HL-60/S4 (cell line): ENCODE measurements around the gene IL24.
"Not testable (repeated sequence)": the region's sequence is repeated elsewhere in the genome, so short reads cannot be mapped to it uniquely, and the experiment has no call there.

Experiments used
- in situ Hi-C: fragments of 300-500 bp; cut with MboI; formaldehyde crosslinking; loops from 2 replicates; pipeline ENCODE4 v1.14.3; 2022; ENCODE audit warnings: low sequenced_read_pairs

Gene IL24

DNA sequence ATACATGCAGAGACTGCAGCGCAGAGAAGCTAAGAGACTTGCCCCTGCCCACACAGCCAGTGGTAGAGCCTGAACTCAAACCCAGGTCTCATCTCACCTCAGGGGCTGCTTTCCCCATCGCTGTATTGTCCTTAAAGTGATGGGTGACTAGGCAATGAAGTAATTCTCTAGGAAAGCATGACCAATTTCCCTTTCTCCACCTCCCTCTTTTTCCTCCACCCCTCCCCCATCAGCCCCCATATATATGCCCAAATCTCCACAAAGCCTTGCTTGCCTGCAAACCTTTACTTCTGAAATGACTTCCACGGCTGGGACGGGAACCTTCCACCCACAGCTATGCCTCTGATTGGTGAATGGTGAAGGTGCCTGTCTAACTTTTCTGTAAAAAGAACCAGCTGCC is at the start of gene IL24:
TSS of gene IL24 (plus strand) at position 269 of the 400 bp plus-strand sequence. CDS start 390 bp downstream, outside the sequence.
- in situ Hi-C loops = no loop called here

DNA sequence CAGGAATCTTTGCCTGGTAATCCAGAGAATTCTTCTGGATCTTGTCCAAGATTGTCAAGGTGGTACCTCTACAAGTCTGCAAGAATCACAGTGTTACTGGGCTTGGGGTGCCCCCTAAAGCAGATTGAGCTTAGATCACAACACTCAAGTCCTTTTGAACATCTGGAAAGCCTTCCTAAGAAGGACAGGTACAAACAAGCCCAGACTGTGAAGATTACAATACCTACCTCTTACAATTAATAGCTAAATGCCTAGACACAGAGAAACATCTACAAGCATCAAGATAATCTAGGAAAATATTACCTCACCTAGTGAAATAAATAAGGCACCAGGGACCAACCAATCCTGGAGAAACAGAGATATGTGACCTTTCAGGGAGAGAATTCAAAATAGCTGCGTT is 49.3 kb upstream of the IL24 start:
- in situ Hi-C loops = no loop called here

DNA sequence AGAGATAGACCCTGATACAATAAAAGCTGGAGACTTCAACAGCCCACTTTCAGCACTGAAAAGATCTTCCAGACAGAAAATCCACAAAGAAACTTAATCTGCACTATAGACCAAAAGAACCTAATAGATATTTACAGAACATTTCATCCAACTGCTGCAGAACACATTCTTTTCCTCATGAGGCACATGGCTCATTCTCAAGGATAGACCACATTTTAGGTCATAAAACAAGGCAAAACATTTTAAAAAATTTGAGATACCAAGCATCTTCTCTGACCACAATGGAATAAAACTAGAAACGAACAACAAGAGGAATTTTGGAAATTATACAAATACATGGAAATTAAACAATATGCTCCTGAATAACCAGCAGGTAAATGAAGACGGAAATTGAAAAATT is 46.8 kb upstream of the IL24 start:
- in situ Hi-C loops = no loop called here

DNA sequence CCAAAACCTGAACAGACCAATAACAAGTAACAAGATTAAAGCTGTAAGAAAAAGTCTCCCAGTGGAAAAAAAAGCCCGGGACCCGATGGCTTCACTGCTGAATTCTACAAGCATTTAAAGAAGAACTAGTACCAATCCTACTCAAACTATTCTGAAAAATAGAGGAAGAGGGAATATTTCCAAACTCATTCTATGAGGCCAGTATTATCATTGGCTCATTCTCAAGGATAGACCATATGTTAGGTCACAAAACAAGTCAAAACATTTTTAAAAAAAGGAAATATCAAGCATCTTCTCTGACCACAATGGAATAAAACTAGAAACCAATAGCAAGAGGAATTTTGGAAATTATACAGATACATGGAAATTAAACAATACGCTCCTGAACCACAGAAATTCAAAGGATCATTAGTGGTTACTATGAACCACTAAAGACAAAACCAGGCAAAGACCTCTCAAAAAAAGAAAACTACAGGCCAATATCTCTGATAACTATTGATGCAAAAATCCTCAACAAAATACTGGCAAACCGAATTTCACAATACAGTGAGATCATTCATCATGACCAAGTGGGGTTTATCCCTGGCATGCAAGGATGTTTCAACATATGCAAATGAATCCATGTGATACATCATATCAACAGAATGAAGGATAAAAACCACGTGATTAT is 45.8 kb upstream of the IL24 start:
- in situ Hi-C loops = no loop called here

DNA sequence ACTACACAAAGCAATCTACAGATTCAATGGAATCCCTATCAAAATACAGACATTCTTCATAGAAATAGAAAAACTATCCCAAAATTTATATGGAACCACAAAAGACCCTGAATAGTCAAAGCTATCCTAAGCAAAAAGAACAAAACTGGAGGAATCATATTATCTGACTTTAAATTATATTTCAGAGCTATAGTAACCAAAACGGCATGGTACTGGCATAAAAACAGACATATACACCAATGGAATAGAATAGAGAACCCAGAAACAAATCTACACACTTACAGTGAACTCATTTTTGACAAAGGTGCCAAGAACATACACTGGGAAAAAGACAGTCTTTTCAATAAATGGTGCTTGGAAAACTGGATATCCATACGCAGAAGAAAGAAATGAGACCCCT is 44.6 kb upstream of the IL24 start:
- in situ Hi-C loops = not testable (repeated sequence)

DNA sequence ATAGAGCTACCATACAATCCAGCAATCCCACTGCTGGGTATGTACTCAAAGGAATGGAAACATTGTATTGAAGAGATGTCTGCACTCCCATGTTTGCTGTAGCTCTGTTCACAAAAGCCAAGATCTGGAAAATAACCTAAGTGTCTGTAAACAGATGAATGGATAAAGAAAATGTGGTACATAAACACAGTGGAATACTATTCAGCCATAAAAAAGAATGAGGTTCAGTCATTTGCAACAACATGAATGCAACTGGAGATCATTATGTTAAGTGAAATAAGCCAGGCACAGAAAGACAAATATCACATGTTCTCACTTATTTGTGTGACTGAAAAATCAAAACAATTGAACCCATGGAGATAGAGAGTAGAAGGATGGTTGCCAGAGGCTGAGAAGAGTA is 43.5 kb upstream of the IL24 start:
- in situ Hi-C loops = not testable (repeated sequence)

- in situ Hi-C loops = no loop called here
Measured at GRCh38 chr1:206854401-206855129, 42.7 kb upstream of the IL24 start.

DNA sequence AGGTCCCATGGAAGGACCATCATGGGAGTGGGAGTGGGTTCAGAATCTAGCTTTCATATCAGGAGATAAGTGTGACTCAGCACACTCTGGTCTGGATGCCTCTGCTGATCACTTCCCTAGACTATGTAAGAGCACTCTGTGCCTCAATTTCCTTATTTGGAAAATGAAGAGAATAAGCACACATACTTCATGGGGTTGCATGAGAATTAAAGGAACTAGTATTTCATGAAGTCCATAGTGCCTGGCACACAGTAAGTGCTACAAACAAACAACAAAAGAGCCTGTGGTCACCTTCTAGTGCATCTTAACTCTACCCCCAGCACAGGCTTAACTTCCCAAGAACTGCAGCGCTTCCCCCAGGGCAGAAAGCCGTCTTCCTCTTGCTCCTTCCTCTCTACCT is 41.4 kb upstream of the IL24 start:
- in situ Hi-C loops = no loop called here

DNA sequence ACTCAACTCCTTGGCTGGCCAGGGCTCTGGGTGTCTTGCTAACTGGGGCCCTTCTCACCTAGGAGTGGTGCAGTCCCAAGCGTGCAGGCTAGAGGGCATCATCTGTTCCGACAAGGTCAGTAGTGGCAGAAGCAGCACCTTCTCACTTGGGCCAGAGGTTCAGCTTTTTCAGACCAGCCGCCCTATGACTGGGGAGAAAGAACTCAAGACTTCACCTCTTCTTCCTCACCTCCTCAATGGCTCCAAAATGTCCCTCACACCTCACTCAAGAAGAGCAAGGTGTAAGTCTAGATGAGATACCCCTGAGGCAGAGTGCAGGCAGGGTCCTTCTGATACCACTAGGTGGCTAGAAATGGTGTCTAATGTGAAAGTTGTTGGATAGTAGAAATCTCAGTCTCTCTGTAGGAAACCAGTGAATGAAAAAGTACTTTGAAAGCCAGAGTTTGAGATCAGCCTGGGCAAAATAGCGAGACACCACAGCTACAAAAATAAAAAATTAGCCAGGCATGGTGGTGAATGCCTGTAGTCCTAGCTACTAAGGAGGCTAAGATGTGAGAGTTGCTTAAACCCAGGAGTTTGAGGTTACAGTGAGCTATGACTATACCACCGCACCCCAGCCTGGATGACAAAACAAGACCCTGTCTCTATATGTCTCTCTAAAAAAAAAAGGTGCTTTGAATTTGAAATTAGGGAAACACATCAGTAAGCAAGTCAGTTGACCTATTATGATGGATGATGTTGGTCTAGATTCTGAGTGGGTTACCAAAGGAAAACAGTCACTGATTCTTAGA is 40.4 kb upstream of the IL24 start:
- in situ Hi-C loops = no loop called here

GRCh38 chr1:206859082-206859521 is 38.1 kb upstream of the IL24 start:
- in situ Hi-C loops = no loop called here

GRCh38 chr1:206860165-206860564 is 37.1 kb upstream of the IL24 start:
- in situ Hi-C loops = no loop called here

GRCh38 chr1:206863266-206863665 is 34.0 kb upstream of the IL24 start:
- in situ Hi-C loops = no loop called here

DNA sequence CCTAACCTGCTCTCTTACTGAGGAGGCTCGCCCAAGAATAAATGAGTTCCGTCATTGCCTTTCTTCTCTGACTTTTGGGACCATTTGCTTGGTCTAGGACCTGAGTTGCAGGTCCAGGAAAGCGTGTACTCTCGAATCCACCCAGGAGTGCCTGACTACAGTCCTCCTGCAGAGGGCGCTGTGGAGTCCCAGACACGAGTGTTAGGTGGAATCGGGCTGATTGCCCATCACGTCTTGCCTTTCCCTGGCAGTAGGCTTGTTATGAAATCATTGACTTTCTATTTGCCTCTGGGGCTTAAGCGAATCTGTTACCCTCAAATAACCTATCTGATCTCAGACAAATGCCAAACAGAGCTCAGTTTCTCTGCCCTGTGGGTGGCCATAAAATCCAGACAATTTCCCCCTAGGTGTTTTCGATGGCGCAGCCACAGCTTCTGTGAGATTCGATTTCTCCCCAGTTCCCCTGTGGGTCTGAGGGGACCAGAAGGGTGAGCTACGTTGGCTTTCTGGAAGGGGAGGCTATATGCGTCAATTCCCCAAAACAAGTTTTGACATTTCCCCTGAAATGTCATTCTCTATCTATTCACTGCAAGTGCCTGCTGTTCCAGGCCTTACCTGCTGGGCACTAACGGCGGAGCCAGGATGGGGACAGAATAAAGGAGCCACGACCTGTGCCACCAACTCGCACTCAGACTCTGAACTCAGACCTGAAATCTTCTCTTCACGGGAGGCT is 32.1 kb upstream of the IL24 start, which contains the start of gene IL20:
TSS of gene IL20 (plus strand) at position 685 of the 733 bp plus-strand sequence. CDS start 230 bp downstream, outside the sequence.
- in situ Hi-C loops = no loop called here

DNA sequence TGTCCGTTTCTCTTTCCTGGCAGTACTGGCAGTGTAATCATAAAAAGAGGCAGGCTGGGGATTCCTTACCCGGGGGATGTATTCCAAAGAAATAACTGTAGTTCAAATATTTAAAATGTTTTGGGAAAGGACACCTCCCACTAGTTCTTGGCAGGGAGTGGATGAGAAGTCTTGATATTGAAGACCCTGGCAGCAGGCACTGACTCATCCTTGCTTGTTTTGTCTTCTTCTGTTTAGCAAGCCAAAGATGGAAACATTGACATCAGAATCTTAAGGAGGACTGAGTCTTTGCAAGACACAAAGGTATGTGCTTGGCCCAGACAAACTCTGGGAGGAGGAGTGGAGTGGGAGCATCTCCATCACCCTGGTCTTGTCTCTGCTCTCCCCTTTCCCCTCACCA is 31.2 kb upstream of the IL24 start:
- in situ Hi-C loops = no loop called here

DNA sequence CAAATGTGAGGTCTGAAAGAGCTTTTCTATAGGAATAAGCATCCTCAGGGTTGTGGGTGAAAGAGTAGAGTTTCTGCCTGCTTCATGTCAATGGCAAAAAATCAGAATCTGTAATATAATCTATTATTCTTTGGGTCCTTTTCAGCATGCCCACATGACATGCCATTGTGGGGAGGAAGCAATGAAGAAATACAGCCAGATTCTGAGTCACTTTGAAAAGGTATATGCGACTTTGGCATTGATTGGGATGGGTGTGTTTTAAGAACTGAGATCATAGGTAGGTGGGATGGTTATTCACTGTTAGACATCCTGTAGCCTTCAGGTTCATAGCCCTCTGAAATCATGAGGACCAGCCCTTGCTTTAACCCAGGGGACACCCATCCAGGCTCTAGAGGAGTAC is 30.0 kb upstream of the IL24 start:
- in situ Hi-C loops = no loop called here

DNA sequence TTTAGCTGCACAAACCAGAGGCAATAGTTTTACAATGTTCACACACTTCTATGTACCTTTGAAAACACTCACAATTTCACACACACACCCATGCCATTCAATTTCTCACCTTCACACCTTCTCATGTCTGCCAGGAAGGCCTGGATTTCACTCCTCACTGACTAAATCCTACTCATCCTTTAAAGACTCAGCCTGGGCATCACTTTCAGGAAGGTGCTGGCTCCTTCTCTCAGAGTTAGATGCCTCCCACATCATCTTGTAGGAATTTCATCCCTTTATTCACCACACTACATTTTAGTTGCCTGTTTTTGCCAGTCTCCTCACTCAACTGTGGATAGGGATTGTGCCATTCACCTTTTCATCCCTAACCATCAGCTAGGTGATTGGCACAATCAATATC is 29.5 kb upstream of the IL24 start:
- in situ Hi-C loops = no loop called here

GRCh38 chr1:206868264-206868663 is 29.0 kb upstream of the IL24 start:
- in situ Hi-C loops = no loop called here

DNA sequence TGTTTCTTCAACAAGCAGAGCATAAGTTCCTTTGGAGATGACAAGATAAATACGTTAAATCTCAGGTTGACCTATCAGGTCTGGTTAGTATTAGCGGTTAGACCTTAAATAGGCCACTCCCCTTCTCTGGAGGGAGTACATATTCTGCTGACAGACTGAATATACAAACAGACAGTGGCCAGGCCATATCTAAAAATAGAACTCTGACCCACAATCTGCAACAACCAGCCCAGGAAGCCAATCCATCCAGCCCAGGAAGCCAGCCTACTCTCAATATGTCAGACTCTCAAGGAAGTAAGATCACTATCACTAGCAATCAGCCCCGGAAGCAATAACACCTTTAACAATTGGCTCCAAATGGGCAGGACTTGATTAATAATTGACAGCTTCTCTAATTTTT is 25.1 kb upstream of the IL24 start:
- in situ Hi-C loops = no loop called here

DNA sequence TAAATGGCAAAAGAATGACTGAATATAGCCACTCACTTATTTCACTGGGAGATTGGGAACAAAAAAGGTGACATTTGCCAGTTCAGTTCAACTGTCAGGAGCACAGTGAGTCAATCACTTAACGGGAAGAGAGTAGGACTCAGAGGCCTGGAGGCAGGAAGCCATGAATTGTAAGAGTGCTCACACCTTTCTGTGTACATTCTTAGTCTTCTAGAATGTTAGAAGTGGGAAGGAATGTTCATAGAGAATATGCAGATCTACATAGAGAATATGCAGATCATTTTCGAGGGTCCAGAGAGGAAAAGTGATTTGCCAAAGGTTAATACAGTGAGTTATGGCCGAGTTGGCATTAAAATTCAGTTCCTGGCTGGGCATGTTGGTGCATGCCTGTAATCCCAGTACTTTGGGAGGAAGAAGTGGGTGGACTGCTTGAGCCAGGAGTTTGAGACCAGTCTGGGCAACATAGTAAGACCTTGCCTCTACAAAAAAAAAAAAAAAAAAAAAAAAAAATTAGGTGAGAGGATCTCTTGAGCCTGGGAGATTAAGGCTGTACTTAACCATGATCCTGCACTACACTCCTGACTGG is 23.5 kb upstream of the IL24 start:
- in situ Hi-C loops = no loop called here

DNA sequence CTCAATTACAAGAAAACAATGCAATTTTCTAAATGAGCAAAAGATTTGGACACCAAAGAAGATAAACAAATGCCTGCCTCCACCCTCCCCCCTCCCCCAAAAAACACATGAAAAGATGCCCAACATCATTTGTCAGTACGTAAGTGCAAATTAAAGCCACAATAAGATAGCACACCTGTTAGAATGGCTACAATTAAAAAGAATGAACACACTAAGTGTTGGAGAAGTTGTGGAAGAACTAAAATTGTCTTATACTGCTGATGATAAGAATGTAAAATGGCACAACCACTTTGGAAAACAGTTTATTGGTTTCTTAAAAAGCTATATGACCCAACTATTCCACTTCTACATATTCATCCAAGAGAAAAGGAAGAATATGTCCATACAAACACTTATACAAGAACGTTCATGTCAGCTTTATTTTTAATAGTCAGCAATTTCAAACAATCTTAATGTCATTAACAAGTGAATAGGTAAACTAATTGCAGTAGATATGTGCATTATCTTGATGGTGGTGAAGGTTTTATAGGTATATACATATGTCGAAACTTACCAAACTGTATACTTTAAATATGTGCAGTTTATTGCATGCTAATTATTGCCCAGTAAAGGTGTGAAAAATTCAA is 21.4 kb upstream of the IL24 start:
- in situ Hi-C loops = no loop called here
